GM21737 (cell line): Measurements from ENCODE around the gene ALKBH5.

Experiments
- ATAC-seq: cut with Tn5 transposase; IDR thresholded peaks from one replicate; pipeline ENCODE4 v1.9.1; 2021; ENCODE audit warnings: mild to moderate bottlenecking, moderate library complexity; ENCODE audit not compliant: unreplicated experiment

Gene ALKBH5

DNA sequence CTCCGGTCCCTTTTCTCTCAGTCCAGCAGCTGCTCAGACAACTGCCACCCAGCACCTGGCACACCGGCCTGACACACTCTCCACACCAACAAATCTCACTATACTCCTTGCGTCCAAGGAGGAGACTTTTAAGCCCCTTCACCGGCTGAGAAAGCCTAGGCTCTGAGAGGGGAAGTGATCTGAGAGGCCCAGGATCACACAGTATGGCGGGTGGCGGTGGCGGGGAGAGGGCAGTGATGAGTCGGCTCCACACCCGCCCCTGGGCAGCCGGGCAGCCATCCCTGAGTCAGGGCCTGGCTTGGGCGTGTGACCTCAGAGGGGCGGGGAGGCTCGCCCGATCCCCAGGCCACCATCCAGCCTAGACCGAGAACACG lies 74.3 kb downstream of the ALKBH5 start:
- ATAC-seq = no peak

DNA sequence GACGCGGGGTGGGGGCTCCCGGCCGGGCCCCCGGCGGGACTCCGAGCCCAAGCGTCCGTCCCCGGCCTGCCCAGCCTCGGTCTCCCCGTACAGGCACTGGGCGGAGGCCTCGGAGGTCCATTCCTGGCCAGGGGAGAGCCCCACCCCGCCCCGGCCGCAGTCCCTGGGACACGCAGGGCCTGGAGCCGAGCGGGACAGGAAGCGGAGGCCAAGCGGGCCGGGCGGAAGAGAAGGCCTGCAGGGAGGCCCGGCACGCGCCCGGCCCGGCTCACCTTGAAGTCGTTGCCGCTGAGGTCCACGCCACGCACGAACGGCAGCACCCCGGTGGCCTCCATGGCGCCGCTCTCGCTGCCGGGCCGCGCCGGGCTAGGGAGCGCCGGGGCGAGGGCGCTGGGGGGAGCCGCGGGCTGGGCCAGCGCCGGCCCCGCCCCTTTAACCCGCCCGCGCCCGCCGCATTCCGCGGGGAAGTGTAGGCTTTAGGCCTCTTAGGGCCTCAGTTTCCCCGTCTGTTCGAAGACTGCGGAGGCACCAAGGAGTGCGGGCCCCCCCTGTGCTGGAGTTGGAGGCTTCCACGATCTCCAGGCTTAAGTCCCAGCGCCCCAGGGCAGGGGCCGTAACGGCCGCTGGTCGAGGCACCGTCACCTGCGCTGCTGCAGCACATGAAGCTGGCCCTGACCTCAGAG lies 74.9 kb downstream of the ALKBH5 start, which contains the start of gene FLII:
FLII (minus strand) TSS at position 383 of the 683 bp plus-strand sequence; CDS start at position 335, 48 bp downstream.
- ATAC-seq = peak; percentile 28
